Tibial nerve (tissue), 4 donors: Measurements from ENCODE around the gene MAG.

ENCODE experiments used
- CTCF ChIP-seq, 5 experiments: fragments of 200-600 bp in 3 of 5; fragments of 450-650 bp in 2 of 5; sonication (generic) in 3 of 5; IDR thresholded peaks; one replicate each; pipeline ENCODE4 v1.5.1; 2016 to 2019; ENCODE audit warnings: antibody characterized with exemption in 5 of 5, mild to moderate bottlenecking in 3 of 5, moderate library complexity in 2 of 5
- EP300 ChIP-seq, 2 donors: sonication (generic); formaldehyde crosslinking; IDR thresholded peaks; one replicate each; pipeline ENCODE4 v1.6.1; 2017; ENCODE audit warnings: antibody characterized with exemption in 2 of 2, mild to moderate bottlenecking in 1 of 2
- POLR2A ChIP-seq, 2 donors: fragments of 450-650 bp; IDR thresholded peaks; one replicate each; pipeline ENCODE4 v1.6.1; 2017; ENCODE audit warnings: antibody characterized with exemption in 2 of 2, mild to moderate bottlenecking in 2 of 2, moderate library complexity in 2 of 2

DNA sequence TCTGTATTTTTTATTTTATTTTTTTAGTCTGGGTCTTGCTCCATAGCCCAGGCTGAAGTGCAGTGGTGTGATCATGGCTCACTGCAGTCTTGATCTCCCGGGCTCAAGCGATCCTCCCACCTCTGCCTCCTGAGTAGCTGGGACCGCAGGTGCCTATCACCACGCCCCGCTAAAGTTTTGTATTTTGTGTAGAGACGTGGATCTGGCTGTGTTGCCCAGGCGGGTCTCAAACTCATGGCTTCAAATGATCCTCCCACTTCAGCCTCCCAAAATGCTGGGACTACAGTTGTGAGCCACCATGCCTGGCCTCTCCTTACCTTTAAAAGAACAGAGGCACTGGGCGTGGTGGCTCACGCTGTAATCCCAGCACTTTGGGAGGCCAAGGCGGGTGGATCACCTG, 4.2 kb upstream of the MAG start:
- no peak for TF ChIP-seq CTCF (IDR thresholded peaks at IDR 0.05)
- TF ChIP-seq EP300 (IDR thresholded peaks at IDR 0.05), result no peak
- no peak for TF ChIP-seq POLR2A (IDR thresholded peaks at IDR 0.05)
